Activated naive CD4-positive, alpha-beta T cell (primary cell): Measurements from ENCODE around the gene PTPN3.

Experiments used
- DNase-seq, 4 experiments: peaks; one replicate each; lab custom pipeline; 2025; lab: John Stamatoyannopoulos, UW

The PTPN3 gene

DNA sequence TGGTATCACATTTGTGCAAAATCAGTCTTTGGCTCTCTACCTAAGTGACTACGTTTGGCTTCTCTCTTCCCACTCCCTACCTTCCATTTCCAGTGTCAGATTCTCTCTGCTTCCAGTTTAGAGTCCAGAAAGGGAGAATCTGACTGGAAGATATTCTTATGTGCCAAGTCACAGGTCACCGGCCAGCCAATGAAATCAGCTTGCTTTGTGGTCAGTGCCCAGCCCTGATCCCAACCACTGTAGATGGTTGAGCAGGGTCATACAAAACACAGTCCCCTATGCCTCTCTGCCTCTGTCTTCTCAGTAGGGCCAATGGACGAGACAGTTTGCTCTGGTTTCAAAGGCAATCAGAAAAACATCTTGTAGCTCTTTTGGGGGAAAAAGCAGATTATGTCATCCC is 161.7 kb downstream of the PTPN3 start:
- no peak for DNase-seq

DNA sequence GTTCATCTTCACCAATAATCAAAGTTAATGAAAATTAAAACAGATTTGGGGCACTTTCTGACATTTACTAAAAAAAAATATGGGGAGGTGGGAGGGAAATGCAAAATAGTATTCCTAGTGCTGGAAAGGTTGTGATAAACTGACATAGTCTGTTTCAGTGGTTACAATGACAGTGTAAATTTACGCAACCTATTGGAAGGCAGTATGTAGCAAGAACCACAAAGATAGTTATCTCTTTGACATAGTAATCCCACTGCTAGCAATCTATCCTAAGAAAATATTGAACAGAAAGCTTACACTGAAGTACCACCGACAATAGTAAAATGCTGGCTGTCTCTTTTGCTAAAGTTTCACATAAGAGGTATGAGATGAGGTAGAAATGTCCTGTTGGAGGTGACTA is 162.2 kb downstream of the PTPN3 start:
- DNase-seq: no peak

DNA sequence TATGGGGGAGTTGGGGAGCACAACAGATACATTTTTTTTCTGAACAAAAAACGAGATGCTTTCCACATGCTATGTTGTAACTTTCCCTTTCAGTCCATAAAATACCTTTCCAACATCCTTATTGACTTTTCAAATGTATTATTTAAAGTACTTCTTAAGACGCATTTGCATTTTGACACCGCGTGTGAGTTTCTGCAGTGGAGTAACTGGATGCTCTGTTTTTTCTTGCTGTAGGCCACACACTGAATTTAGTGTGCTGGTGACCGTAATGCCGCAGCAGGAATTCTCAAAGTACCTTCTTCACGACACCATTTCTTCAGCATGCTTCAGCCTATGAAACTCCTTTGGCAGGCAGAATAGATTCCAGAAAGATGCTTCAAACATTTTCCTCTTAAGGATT is 163.0 kb downstream of the PTPN3 start:
- DNase-seq: no peak

DNA sequence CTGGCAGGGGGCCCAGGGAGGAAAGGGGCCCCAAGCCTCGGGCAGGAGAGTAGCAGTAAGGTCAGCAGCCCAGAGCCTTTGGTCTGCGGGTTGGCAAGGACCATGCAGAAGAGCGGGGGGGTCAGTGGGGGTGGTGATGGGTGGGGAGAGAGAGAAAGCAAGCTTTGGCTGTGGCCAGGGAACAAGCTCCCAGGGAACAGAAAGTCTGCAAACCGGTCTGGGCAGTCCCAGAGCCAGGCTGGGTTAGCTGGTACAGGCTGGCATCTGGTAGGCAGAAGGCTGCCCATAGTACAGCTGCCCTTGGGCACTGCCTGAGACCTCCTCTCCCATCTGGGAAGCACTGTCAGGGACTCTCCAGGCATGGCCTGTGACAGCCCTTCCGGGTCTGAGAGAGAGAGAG is 166.8 kb downstream of the PTPN3 start:
- DNase-seq: no peak

- no peak for DNase-seq
Measured at GRCh38 chr9:109329638-109330258, 168.4 kb downstream of the PTPN3 start.

DNA sequence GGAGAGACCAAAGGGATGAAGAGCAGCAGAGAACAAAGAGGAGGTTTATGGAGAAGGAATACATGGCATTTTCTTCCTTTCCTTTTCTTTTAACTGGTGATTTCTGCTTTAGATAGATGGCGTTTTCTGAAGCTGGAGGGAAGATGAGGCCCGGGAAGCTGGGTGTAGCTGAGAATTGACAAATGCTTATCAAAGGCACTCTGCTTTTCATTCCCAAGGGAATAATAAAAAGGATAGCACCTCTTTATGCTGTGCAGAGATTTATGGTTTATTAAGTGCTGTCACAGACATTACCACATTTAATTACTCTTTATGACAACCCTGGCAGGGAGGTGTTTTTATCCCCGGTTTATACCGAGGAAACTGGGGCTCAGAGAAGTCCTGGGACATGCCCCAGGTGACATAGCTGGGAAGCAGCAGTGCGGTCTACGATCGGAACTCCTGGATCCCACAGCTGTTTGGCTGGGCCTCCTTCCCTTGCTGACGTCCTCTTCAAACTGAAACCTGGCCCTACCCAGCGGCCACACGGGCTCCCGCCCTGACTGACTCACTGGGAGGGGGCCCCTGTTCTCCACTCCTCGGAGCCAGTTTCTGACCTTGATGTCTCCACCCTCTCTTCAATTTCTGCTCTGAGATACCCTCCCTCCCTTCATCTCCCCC is 169.0 kb downstream of the PTPN3 start:
- no peak for DNase-seq
